GM12865 (cell line): ENCODE data around the gene FCGBP.

ENCODE experiments used
- DNase-seq: peaks from one replicate; pipeline ENCODE4 v3.0.0; 2010; ENCODE audit warnings: low read depth
- H3K4me3 ChIP-seq: 2 replicates; pipeline ENCODE4 v1.5.1; 2011; ENCODE audit warnings: mild to moderate bottlenecking, low read depth, low read length, control low read depth
- CTCF ChIP-seq: IDR thresholded peaks from 2 replicates; pipeline ENCODE4 v1.5.1; 2011; ENCODE audit warnings: low read length, control low read depth, low read depth, inconsistent platforms; ENCODE audit not compliant: insufficient read depth; ENCODE audit errors: missing control alignments

Gene FCGBP

GRCh38 chr19:39943586-39943985, 9.2 kb upstream of the FCGBP start:
- DNase-seq: no peak
- TF ChIP-seq CTCF: no peak
- no peak overlapping the region for H3K4me3 ChIP-seq

GRCh38 chr19:39942366-39942730, 7.9 kb upstream of the FCGBP start:
- no peak for DNase-seq
- no peak for TF ChIP-seq CTCF
- no peak overlapping the region for H3K4me3 ChIP-seq

- TF ChIP-seq CTCF: no peak
- peak; percentile 85 for DNase-seq
- peak overlapping the region; percentile 13 for H3K4me3 ChIP-seq
These were observed 7.4 kb upstream of the FCGBP start for GRCh38 chr19:39941615-39942365.

DNA sequence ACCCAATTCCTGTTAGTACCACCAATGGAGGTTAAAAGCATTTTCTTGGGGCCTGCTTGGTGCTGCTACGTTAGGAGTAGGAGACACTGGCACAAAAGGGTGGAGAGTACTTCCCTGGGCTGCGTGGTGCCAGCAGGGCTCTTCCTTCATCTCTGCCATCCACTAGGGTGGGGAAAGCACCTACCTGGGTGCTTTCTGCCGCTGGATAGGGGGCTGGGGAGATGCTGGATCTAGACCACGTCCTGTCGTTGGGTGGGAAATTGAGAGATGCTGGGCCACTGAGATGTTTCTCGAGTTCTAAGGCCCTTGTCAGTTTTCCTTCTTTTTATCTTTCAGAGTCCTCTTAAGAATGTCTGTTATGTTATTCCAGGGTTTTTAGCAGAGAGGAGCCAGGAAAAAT, 6.7 kb upstream of the FCGBP start:
- DNase-seq: no peak
- H3K4me3 ChIP-seq: 0 out of 2 replicates have a peak overlapping the region, but pooled peaks have one; percentile 0
- no peak for TF ChIP-seq CTCF

DNA sequence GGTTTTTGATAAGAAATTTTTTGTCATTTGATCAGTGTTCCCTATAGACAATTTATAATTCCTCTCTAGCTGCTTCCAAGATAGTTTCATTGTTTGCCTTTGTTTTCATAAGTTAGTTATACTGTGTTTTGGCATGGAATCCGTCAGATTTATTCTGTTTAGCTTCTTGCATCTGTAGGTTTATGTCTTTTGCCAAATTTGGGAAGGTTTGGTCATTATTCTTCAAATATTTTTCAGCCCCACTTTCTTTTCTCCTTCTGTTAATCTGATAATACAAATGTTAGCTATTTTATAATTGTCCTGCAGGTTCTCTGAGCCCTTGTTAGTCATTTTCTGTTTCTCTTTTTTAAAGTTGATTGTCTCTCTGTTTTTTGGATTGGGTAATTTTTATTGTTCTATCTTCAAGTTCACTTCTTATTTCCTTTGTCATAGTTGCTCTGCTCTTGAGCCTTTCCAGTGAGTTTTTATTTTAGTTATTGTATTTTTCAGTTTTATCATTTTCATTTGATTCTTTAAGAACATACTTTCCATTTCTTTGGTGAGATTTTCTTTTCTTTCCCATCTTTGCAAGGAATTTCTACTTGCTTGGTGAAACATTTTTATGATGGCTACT, 5.9 kb upstream of the FCGBP start:
- DNase-seq: no peak
- TF ChIP-seq CTCF: no peak
- H3K4me3 ChIP-seq: no peak overlapping the region

DNA sequence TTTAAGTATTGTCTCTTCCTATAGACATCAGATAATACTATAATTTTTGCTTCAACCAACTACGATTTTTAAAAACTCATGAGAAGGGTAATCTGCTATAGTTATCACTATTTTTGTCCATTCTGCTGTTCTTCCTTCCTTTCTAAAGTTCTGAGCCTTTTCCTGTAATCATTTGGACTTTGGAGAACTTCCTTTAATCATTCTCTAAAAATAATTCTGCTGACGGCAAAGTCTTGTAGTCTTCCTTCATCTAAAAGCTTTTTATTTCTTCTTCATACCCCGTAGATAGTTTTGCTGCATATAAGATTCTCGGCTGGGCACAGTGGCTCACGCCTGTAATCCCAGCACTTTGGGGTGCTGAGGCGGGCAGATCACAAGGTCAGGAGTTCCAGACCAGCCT, 5.1 kb upstream of the FCGBP start:
- no peak overlapping the region for H3K4me3 ChIP-seq
- DNase-seq: no peak
- TF ChIP-seq CTCF: no peak

DNA sequence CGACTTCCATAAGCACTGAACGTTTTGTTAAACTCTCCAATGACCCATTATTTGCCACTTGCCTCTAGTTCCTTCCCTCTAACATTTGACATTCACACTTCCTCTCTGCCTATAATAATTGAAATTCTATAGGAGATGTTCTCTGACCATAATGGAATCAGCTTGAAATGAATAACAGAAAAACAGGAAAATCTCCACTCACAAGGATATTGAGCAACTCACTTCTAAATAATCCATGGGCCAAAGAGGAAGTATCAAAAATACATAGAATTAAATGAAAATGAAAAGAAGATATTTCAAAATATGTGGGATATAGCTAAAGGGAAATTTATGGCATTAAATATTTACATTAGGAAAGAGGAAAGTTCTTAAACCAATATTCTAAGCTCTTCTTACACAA, 3.4 kb upstream of the FCGBP start:
- DNase-seq: no peak
- TF ChIP-seq CTCF: no peak

More for the DNA sequence above, 3.4 kb upstream of the FCGBP start:
- H3K4me3 ChIP-seq: no peak overlapping the region
